ENCODE results near the gene FRMD6. TPM values are rescaled to one million over a fixed set of nuclear protein-coding genes. Genes with fewer than 3 reads are reported as not detected.
A peak's percentile ranks its signal among the peaks of the same experiment; 100 is the strongest.

Gene FRMD6
- total and polyA plus RNA-seq, 9 of the 15 experiments (the other 6 are each of a cell fraction or from before 2014, with no cell fraction given), result 0.11 to 0.92 (median 0.53) TPM

DNA sequence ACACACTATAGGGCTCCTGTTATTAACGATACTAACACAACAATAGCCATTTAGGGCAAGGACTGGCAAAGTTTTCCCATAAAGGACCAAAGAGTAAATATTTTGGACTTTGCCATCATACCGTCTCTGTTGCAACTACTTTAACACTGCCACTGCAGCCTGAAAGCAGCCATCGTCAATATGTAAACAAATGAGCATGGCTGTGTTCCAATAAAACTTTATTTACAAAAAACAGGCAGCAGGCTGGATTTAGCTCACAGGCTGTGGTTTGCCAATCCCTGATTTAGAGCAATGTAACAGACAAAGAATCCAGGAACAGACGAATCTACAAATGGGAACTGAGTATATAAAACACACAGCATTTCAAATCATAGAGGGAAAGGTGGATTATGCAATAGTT, 84.1 kb downstream of the FRMD6 start:
- 2% methylated on average over 4 of the region's 4 CpGs for WGBS (ENCODE audit: insufficient coverage, low coverage, missing lambda C conversion rate)
- FAIRE-seq (no peak), ATAC-seq (no peak), DNase-seq (ENCODE audit: extremely low read depth in 1 of 4, low spot score in 3 of 4) (no peak)
- no peaks in the 10 kb centered on the region for H3K36me3 ChIP-seq (ENCODE audit: control insufficient read depth, insufficient read depth, low read length)
- H3K27me3 ChIP-seq (ENCODE audit: control insufficient read depth in 2 of 2, insufficient read depth in 2 of 2, low read length in 2 of 2), result no peaks in the 10 kb centered on the region
- H4K20me1 ChIP-seq (replicated peaks; ENCODE audit: control insufficient read depth, insufficient read depth, low read length), result no peaks in the 10 kb centered on the region
- H3K4me3 ChIP-seq, result no peak overlapping the region
- no peak overlapping the region for H2AFZ ChIP-seq (ENCODE audit: low read depth, low read length)
- no peaks in the 10 kb centered on the region for H3K79me2 ChIP-seq (ENCODE audit: control insufficient read depth, insufficient read depth, low read length)
- no peaks in the 10 kb centered on the region for H3K9me3 ChIP-seq (replicated peaks; ENCODE audit: control insufficient read depth, insufficient read depth, low read depth, low read length)
- intact Hi-C loops (cut with micrococcal nuclease), result no loop called here
- in situ Hi-C loops (cut with MboI), result no loop called here
- H3K4me1 ChIP-seq (replicated peaks in 1 of 2; ENCODE audit: control insufficient read depth in 2 of 2, insufficient read depth in 2 of 2, low read length in 2 of 2), result no peaks in the 10 kb centered on the region
- no peak overlapping the region for H3K27ac ChIP-seq (ENCODE audit: extremely low read depth, low read depth, low read length)
- no TSS peak for BruUV-seq (replicated peaks)
- POLR2A ChIA-PET, result interaction anchor here (0.6 kb wide), 1 partner anchor 21 kb away, joined by 4 read pairs; no protein-coding TSS in a partner anchor
- H3K9me1 ChIP-seq (ENCODE audit: control insufficient read depth, insufficient read depth, low read length), result no peaks in the 10 kb centered on the region
- H3K4me2 ChIP-seq (ENCODE audit: insufficient read depth, low read length), result no peak overlapping the region
- CTCF ChIA-PET (ENCODE audit: low intra/inter-chr PET ratio), result no interaction called here
- H3K9ac ChIP-seq (ENCODE audit: insufficient read depth in 1 of 2, low read depth in 2 of 2, low read length in 2 of 2), result no peak overlapping the region
- TF ChIP-seq, protein P1, sequence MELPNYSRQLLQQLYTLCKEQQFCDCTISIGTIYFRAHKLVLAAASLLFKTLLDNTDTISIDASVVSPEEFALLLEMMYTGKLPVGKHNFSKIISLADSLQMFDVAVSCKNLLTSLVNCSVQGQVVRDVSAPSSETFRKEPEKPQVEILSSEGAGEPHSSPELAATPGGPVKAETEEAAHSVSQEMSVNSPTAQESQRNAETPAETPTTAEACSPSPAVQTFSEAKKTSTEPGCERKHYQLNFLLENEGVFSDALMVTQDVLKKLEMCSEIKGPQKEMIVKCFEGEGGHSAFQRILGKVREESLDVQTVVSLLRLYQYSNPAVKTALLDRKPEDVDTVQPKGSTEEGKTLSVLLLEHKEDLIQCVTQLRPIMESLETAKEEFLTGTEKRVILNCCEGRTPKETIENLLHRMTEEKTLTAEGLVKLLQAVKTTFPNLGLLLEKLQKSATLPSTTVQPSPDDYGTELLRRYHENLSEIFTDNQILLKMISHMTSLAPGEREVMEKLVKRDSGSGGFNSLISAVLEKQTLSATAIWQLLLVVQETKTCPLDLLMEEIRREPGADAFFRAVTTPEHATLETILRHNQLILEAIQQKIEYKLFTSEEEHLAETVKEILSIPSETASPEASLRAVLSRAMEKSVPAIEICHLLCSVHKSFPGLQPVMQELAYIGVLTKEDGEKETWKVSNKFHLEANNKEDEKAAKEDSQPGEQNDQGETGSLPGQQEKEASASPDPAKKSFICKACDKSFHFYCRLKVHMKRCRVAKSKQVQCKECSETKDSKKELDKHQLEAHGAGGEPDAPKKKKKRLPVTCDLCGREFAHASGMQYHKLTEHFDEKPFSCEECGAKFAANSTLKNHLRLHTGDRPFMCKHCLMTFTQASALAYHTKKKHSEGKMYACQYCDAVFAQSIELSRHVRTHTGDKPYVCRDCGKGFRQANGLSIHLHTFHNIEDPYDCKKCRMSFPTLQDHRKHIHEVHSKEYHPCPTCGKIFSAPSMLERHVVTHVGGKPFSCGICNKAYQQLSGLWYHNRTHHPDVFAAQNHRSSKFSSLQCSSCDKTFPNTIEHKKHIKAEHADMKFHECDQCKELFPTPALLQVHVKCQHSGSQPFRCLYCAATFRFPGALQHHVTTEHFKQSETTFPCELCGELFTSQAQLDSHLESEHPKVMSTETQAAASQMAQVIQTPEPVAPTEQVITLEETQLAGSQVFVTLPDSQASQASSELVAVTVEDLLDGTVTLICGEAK (IDR thresholded peaks at IDR 0.05), result peak; percentile 88
- TF ChIP-seq, protein P1 (CRISPR knock-in tag; IDR thresholded peaks at IDR 0.05), result peak; percentile 38; the same call in 1 of the 2 replicates
- TF ChIP-seq ZNF57 (CRISPR knock-in tag; IDR thresholded peaks at IDR 0.05) (no peak), ZNF197 (CRISPR knock-in tag; IDR thresholded peaks at IDR 0.05; ENCODE audit: low read depth) (no peak)
- TF ChIP-seq, protein P2, sequence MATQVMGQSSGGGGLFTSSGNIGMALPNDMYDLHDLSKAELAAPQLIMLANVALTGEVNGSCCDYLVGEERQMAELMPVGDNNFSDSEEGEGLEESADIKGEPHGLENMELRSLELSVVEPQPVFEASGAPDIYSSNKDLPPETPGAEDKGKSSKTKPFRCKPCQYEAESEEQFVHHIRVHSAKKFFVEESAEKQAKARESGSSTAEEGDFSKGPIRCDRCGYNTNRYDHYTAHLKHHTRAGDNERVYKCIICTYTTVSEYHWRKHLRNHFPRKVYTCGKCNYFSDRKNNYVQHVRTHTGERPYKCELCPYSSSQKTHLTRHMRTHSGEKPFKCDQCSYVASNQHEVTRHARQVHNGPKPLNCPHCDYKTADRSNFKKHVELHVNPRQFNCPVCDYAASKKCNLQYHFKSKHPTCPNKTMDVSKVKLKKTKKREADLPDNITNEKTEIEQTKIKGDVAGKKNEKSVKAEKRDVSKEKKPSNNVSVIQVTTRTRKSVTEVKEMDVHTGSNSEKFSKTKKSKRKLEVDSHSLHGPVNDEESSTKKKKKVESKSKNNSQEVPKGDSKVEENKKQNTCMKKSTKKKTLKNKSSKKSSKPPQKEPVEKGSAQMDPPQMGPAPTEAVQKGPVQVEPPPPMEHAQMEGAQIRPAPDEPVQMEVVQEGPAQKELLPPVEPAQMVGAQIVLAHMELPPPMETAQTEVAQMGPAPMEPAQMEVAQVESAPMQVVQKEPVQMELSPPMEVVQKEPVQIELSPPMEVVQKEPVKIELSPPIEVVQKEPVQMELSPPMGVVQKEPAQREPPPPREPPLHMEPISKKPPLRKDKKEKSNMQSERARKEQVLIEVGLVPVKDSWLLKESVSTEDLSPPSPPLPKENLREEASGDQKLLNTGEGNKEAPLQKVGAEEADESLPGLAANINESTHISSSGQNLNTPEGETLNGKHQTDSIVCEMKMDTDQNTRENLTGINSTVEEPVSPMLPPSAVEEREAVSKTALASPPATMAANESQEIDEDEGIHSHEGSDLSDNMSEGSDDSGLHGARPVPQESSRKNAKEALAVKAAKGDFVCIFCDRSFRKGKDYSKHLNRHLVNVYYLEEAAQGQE (IDR thresholded peaks at IDR 0.05; ENCODE audit: borderline replicate concordance), result no peak
- TF ChIP-seq, protein P2 (CRISPR knock-in tag; IDR thresholded peaks at IDR 0.05; ENCODE audit: low read depth), result no peak
